ENCODE measurements around the gene TCP10L.

DNA sequence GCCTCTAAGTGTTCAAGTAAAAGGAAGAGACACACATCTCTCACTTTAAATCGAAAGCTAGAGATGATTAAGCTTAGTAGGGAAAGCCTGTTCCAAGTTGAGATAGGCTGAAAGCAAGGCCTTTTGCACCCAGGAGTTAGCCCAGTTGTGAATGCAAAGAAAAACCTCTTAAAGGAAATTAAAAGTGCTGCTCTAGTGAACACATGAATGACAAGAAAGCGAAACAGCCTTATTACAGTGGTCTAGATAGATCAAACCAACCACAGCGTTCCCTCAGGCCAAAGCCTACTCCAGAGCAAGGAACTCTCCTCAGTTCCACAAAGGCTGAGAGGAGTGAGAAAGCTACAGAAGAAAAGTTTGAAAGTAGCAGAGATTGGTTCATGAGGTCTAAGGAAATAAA, 14.9 kb downstream of the TCP10L start:
- TF ChIP-seq, protein P1, sequence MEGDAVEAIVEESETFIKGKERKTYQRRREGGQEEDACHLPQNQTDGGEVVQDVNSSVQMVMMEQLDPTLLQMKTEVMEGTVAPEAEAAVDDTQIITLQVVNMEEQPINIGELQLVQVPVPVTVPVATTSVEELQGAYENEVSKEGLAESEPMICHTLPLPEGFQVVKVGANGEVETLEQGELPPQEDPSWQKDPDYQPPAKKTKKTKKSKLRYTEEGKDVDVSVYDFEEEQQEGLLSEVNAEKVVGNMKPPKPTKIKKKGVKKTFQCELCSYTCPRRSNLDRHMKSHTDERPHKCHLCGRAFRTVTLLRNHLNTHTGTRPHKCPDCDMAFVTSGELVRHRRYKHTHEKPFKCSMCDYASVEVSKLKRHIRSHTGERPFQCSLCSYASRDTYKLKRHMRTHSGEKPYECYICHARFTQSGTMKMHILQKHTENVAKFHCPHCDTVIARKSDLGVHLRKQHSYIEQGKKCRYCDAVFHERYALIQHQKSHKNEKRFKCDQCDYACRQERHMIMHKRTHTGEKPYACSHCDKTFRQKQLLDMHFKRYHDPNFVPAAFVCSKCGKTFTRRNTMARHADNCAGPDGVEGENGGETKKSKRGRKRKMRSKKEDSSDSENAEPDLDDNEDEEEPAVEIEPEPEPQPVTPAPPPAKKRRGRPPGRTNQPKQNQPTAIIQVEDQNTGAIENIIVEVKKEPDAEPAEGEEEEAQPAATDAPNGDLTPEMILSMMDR (tag by site-specific recombination; IDR thresholded peaks at IDR 0.05) = no peak
- TF ChIP-seq, protein P2, sequence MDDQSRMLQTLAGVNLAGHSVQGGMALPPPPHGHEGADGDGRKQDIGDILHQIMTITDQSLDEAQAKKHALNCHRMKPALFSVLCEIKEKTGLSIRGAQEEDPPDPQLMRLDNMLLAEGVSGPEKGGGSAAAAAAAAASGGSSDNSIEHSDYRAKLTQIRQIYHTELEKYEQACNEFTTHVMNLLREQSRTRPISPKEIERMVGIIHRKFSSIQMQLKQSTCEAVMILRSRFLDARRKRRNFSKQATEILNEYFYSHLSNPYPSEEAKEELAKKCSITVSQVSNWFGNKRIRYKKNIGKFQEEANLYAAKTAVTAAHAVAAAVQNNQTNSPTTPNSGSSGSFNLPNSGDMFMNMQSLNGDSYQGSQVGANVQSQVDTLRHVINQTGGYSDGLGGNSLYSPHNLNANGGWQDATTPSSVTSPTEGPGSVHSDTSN (CRISPR knock-in tag; IDR thresholded peaks at IDR 0.05) = no peak
- TF ChIP-seq, protein P3, sequence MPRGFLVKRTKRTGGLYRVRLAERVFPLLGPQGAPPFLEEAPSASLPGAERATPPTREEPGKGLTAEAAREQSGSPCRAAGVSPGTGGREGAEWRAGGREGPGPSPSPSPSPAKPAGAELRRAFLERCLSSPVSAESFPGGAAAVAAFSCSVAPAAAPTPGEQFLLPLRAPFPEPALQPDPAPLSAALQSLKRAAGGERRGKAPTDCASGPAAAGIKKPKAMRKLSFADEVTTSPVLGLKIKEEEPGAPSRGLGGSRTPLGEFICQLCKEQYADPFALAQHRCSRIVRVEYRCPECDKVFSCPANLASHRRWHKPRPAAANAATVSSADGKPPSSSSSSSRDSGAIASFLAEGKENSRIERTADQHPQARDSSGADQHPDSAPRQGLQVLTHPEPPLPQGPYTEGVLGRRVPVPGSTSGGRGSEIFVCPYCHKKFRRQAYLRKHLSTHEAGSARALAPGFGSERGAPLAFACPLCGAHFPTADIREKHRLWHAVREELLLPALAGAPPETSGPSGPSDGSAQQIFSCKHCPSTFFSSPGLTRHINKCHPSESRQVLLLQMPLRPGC (tag by site-specific recombination; IDR thresholded peaks at IDR 0.05) = no peak
- TF ChIP-seq ZSCAN30 (tag by site-specific recombination; IDR thresholded peaks at IDR 0.05) (no peak), ZBTB8A (tag by site-specific recombination; IDR thresholded peaks at IDR 0.05) (no peak), ZNF776 (tag by site-specific recombination; IDR thresholded peaks at IDR 0.05; ENCODE audit: borderline replicate concordance) (no peak)
- TF ChIP-seq, protein P4, sequence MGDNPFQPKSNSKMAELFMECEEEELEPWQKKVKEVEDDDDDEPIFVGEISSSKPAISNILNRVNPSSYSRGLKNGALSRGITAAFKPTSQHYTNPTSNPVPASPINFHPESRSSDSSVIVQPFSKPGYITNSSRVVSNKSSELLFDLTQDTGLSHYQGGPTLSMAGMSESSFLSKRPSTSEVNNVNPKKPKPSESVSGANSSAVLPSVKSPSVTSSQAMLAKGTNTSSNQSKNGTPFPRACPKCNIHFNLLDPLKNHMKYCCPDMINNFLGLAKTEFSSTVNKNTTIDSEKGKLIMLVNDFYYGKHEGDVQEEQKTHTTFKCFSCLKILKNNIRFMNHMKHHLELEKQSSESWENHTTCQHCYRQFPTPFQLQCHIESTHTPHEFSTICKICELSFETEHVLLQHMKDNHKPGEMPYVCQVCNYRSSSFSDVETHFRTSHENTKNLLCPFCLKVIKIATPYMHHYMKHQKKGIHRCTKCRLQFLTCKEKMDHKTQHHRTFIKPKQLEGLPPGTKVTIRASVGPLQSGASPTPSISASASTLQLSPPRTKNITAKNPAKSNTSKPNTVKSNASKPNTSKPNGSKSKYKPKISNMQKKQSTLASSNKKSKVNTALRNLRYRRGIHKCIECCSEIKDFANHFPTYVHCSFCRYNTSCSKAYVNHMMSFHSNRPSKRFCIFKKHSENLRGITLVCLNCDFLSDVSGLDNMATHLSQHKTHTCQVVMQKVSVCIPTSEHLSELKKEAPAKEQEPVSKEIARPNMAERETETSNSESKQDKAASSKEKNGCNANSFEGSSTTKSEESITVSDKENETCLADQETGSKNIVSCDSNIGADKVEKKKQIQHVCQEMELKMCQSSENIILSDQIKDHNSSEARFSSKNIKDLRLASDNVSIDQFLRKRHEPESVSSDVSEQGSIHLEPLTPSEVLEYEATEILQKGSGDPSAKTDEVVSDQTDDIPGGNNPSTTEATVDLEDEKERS (tag by site-specific recombination; IDR thresholded peaks at IDR 0.05) = no peak
- TF ChIP-seq, protein P5, sequence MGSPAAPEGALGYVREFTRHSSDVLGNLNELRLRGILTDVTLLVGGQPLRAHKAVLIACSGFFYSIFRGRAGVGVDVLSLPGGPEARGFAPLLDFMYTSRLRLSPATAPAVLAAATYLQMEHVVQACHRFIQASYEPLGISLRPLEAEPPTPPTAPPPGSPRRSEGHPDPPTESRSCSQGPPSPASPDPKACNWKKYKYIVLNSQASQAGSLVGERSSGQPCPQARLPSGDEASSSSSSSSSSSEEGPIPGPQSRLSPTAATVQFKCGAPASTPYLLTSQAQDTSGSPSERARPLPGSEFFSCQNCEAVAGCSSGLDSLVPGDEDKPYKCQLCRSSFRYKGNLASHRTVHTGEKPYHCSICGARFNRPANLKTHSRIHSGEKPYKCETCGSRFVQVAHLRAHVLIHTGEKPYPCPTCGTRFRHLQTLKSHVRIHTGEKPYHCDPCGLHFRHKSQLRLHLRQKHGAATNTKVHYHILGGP (tag by site-specific recombination; IDR thresholded peaks at IDR 0.05) = no peak
